Parathyroid adenoma (tissue), 2 donors: ENCODE measurements around the gene DMD.

Experiments
- H2AFZ ChIP-seq: fragments of 300-600 bp; sonication (generic); one replicate; pipeline ENCODE4 v1.7.0; 2017; ENCODE audit warnings: antibody characterized with exemption, mild to moderate bottlenecking
- H3K27ac ChIP-seq: fragments of 300-600 bp; sonication (generic); one replicate; pipeline ENCODE4 v1.7.0; 2017
- H3K27me3 ChIP-seq: fragments of 300-600 bp; sonication (generic); one replicate; pipeline ENCODE4 v1.7.0; 2017; ENCODE audit warnings: low read length; ENCODE audit not compliant: control insufficient read depth, insufficient read depth
- H3K36me3 ChIP-seq: fragments of 300-600 bp; sonication (generic); one replicate; pipeline ENCODE4 v1.7.0; 2017; ENCODE audit warnings: low read length; ENCODE audit not compliant: control insufficient read depth, insufficient read depth
- H3K4me1 ChIP-seq: fragments of 300-600 bp; sonication (generic); one replicate; pipeline ENCODE4 v1.7.0; 2017; ENCODE audit warnings: control low read depth
- H3K4me2 ChIP-seq: fragments of 300-600 bp; sonication (generic); one replicate; pipeline ENCODE4 v1.7.0; 2017; ENCODE audit warnings: low read length
- H3K4me3 ChIP-seq: fragments of 300-600 bp; sonication (generic); one replicate; pipeline ENCODE4 v1.7.0; 2017; ENCODE audit warnings: low read depth, low read length
- H3K79me2 ChIP-seq: fragments of 300-600 bp; sonication (generic); one replicate; pipeline ENCODE4 v1.7.0; 2017; ENCODE audit warnings: control low read depth
- H3K9ac ChIP-seq: fragments of 300-600 bp; sonication (generic); one replicate; pipeline ENCODE4 v1.7.0; 2017; ENCODE audit warnings: mild to moderate bottlenecking
- H3K9me3 ChIP-seq: fragments of 300-600 bp; sonication (generic); one replicate; pipeline ENCODE4 v1.7.0; 2017; ENCODE audit warnings: low read length; ENCODE audit not compliant: control insufficient read depth
- CTCF ChIP-seq: fragments of 300-600 bp; sonication (generic); IDR thresholded peaks from one replicate; pipeline ENCODE4 v1.7.0; 2017; ENCODE audit warnings: antibody characterized with exemption, mild to moderate bottlenecking
- donor health status: primary hyperparathyroidism.

Gene DMD

GRCh38 chrX:31445542-31445941, 1765.8 kb downstream of the DMD start:
- no peak overlapping the region for H3K27ac ChIP-seq
- no peak overlapping the region for H2AFZ ChIP-seq
- H3K4me2 ChIP-seq, result no peak overlapping the region
- no peak for TF ChIP-seq CTCF
- no peaks in the 10 kb centered on the region for H3K79me2 ChIP-seq
- no peaks in the 10 kb centered on the region for H3K27me3 ChIP-seq
- no peak overlapping the region for H3K9ac ChIP-seq
- no peak overlapping the region for H3K4me3 ChIP-seq
- no peaks in the 10 kb centered on the region for H3K36me3 ChIP-seq
- no peaks in the 10 kb centered on the region for H3K4me1 ChIP-seq
- no peaks in the 10 kb centered on the region for H3K9me3 ChIP-seq

- Histone ChIP-seq H2AFZ (no peak overlapping the region), H3K36me3 (no peaks in the 10 kb centered on the region), H3K9me3 (no peaks in the 10 kb centered on the region), H3K4me2 (no peak overlapping the region), H3K79me2 (no peaks in the 10 kb centered on the region), H3K27me3 (no peaks in the 10 kb centered on the region), H3K4me3 (no peak overlapping the region), H3K9ac (no peak overlapping the region), H3K27ac (no peak overlapping the region), H3K4me1 (no peaks in the 10 kb centered on the region)
- TF ChIP-seq CTCF, result no peak
These were observed 1767.7 kb downstream of the DMD start for GRCh38 chrX:31443654-31444053.

GRCh38 chrX:31440546-31440945, 1770.8 kb downstream of the DMD start:
- Histone ChIP-seq H3K4me3 (no peak overlapping the region), H2AFZ (no peak overlapping the region), H3K9ac (no peak overlapping the region), H3K4me1 (no peaks in the 10 kb centered on the region), H3K9me3 (no peaks in the 10 kb centered on the region), H3K27me3 (no peaks in the 10 kb centered on the region), H3K4me2 (no peak overlapping the region), H3K79me2 (no peaks in the 10 kb centered on the region), H3K27ac (no peak overlapping the region), H3K36me3 (no peaks in the 10 kb centered on the region)
- no peak for TF ChIP-seq CTCF

DNA sequence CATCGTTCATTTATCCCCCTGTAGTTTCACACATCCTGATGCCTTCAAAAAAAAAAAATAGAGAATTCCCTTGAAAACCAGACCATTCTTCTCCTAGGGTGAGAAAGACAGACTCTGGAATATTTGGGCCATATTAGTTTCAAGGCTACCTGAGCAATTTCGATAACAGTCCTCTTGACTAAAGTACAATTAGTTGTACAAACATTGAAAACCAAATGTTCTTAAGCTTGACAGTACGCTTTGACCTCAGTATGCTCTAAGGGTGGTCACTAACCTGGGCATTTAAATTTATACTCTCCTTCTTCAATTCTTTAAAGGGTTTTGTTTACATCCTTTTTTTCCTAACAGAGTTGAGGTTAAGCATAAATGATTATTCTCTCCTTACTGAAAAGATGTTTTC, 1774.9 kb downstream of the DMD start:
- TF ChIP-seq CTCF, result no peak
- Histone ChIP-seq H3K4me1 (no peaks in the 10 kb centered on the region), H3K4me2 (no peak overlapping the region), H3K9me3 (no peaks in the 10 kb centered on the region), H3K79me2 (no peaks in the 10 kb centered on the region), H3K36me3 (no peaks in the 10 kb centered on the region), H3K27ac (no peak overlapping the region), H3K4me3 (no peak overlapping the region), H2AFZ (no peak overlapping the region), H3K9ac (no peak overlapping the region), H3K27me3 (no peaks in the 10 kb centered on the region)

DNA sequence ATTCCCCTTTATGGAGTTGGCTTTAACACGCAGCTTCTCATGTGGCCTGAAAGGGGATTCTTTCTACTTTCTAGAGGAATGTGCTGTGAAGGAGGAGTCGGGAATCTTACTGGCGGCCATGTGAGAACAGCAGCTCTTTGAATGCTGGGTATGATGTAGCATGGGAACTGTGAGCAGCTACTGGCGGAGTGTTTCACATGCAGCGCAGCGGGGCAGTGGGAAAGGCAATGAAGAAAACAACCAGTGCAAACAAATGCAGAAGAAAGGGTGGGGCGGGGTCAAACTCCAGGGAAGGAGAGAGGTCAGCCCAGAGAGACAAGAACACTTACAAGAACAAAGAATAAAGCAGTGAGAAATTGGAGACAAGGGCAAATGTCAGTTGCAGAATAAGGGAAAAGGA, 1775.8 kb downstream of the DMD start:
- H2AFZ ChIP-seq, result no peak overlapping the region
- H3K4me2 ChIP-seq, result no peak overlapping the region
- no peak overlapping the region for H3K4me3 ChIP-seq
- no peaks in the 10 kb centered on the region for H3K36me3 ChIP-seq
- no peak overlapping the region for H3K27ac ChIP-seq
- H3K9me3 ChIP-seq, result no peaks in the 10 kb centered on the region
- no peaks in the 10 kb centered on the region for H3K79me2 ChIP-seq
- H3K9ac ChIP-seq, result no peak overlapping the region
- no peaks in the 10 kb centered on the region for H3K4me1 ChIP-seq
- no peaks in the 10 kb centered on the region for H3K27me3 ChIP-seq
- no peak for TF ChIP-seq CTCF
